Measurements from ENCODE around the gene AHRR.

The AHRR gene

DNA sequence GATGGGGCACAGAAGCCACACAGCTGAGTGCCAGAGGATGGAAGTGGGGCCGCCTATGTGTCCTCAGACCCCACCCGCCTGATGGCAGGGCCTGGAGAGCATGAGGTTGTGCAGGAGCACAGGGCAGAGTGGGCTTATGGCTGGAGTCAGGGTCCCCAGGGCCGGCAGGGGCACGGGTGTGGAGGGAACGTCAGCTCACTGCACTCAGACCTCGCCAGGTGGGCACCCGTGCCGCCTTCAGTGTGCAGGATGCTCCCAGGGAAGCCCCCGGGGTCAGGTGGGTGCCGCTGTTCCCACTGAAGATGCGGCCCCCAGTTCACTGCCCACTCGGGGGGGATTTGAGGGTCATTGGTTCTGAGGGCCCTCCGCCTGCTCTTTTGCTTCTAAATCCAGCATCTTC is 156.4 kb downstream of the AHRR start:
- no peak for DNase-seq (ENCODE audit: insufficient read length, low spot score)
- FAIRE-seq, result no peak
- TF ChIP-seq, protein P1, sequence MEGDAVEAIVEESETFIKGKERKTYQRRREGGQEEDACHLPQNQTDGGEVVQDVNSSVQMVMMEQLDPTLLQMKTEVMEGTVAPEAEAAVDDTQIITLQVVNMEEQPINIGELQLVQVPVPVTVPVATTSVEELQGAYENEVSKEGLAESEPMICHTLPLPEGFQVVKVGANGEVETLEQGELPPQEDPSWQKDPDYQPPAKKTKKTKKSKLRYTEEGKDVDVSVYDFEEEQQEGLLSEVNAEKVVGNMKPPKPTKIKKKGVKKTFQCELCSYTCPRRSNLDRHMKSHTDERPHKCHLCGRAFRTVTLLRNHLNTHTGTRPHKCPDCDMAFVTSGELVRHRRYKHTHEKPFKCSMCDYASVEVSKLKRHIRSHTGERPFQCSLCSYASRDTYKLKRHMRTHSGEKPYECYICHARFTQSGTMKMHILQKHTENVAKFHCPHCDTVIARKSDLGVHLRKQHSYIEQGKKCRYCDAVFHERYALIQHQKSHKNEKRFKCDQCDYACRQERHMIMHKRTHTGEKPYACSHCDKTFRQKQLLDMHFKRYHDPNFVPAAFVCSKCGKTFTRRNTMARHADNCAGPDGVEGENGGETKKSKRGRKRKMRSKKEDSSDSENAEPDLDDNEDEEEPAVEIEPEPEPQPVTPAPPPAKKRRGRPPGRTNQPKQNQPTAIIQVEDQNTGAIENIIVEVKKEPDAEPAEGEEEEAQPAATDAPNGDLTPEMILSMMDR (IDR thresholded peaks at IDR 0.05; ENCODE audit: insufficient read depth, missing control alignments), result no peak

DNA sequence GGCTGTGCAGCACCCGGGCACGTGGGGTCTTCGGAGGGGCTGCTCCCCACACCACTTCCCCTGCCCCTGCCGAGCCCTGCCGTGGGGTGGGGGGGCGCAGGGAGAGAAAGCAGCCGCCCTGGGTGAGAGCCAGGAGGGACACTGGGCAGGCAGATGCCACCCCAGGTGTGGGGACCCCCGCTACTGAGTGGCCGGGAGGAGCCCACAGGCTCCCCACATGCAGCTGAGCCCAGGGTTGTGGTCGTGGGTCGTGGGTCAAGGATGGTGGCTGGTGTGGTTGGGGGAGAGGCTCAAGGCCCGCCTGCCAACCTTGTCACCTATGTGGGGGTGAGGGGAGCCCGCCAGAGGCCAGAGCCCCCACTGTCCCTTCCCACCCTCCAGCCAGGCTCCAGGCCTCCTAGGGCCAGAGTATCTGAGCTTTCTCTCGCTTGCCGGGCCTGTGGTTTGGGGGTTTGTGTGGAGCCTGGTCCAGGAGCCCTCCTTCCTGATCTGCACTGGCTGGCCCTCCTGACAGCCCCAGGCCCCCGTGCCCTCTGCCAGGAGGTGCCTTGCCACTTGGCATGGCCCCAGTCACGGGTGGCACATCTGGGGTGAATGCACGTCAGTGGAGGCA is 157.0 kb downstream of the AHRR start:
- FAIRE-seq (no peak), DNase-seq (ENCODE audit: insufficient read length, low spot score) (no peak)
- TF ChIP-seq, protein P1 (IDR thresholded peaks at IDR 0.05; ENCODE audit: insufficient read depth, missing control alignments), result no peak

DNA sequence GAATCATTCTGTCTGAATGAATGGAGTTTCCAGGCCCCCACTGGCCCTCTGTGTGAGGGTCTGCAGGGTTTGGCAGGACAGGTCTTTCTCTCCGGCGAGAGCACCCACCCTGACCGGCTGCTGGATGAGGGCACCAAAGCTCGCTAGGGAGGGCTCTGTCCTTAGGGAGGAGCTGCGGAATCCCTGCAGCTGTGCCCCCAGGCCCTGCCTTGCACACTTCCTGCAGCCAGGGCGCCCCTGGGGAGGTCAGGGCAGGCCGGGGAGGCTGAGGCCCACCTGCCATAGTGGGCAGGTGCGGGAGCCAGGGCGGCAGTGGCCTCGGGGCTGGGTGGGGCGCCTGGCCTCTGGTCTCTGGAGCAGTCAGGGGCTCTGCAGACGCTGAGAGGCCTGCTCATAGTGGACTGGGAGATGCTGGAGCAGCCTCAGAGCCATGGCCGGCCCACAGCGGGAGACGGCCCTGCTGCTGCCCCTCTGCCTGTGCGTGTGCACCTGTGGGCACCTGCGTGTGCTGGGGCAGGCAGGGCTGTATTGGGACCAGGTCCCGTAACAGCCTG is 157.5 kb downstream of the AHRR start:
- no peak for DNase-seq (ENCODE audit: insufficient read length, low spot score)
- no peak for FAIRE-seq

DNA sequence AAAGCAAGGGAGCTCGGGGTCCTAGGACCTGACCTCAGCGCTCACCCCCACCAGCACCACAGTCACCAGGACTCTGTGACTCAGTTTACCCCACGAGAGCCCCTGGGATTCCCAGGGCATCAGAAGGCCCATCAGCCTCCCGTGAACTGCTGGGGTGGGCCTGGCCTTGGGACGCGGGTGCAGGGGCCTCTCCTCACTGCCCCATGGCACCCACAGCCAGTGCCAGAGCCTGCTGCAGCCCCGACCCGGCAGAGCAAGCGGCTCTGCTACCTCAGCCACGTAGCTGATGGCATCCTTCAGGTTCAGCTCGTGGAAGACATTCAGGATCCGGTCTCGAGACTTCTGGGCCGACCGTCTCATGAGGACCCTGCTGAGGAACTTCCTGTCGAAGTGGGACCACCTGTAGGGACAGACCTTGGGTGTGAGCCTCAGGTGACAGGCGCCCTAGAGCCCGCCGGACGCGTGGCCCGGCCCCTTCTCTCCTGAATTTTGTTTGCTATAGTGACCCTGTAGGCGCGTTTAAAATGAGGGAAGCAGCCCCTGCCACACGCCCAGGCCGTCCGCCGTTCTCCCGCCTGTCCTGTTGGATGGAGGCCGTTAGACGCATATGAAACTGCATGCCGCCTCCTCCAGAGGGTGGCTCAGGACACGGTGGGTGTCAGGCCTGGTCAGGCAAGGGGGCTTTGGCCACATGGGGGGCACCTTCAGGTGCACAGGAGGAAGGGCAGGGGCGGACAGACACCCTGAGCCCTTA is 158.2 kb downstream of the AHRR start:
- DNase-seq (ENCODE audit: insufficient read length, low spot score) (no peak), FAIRE-seq (no peak)
- TF ChIP-seq, protein P1 (IDR thresholded peaks at IDR 0.05; ENCODE audit: insufficient read depth, missing control alignments), result no peak

More for the DNA sequence above, 157.5 kb downstream of the AHRR start:
- TF ChIP-seq, protein P1 (IDR thresholded peaks at IDR 0.05; ENCODE audit: insufficient read depth, missing control alignments), result no peak

DNA sequence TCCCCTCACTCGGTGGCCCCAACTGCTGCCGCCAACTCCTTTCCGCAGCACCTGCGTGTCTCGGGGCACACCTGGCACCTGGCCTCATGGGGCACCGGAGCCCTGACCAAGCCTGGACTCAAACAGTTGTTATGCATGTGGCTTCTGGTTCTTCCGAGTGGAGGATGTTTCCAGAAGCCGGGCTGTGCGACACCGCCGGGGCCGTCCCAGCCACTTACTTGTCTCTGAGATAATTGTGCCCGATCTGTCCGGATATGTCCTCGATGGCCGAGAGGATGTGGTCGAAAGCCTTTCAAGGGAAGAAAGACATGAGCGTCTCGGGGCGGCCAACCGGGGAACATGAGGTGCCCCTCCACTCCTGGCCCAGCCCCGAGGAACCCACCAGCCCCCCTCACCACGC is 159.8 kb downstream of the AHRR start:
- TF ChIP-seq, protein P1 (IDR thresholded peaks at IDR 0.05; ENCODE audit: insufficient read depth, missing control alignments), result no peak
- DNase-seq (ENCODE audit: insufficient read length, low spot score), result no peak
- no peak for FAIRE-seq

DNA sequence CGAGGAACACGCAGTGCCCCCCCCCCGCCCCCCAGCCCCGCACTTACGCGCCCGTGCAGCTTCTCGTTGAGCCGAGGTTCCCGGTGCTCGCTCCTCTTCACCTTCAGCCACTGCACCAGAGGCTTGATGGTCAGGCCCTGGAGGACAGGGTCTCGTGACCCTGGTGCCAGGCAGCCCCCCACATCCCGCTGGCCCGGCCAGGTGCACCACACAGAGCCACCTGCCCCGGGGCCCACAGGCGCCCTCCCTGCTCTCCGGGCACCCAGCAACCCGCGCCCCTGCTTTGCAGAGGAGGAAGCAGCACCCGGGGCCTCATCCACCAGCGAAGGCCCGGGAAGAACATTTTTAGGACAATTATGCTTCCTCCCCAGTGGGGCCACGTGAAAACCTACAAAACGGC is 160.5 kb downstream of the AHRR start:
- FAIRE-seq (no peak), DNase-seq (ENCODE audit: insufficient read length, low spot score) (no peak)
- TF ChIP-seq, protein P1 (IDR thresholded peaks at IDR 0.05; ENCODE audit: insufficient read depth, missing control alignments), result no peak

DNA sequence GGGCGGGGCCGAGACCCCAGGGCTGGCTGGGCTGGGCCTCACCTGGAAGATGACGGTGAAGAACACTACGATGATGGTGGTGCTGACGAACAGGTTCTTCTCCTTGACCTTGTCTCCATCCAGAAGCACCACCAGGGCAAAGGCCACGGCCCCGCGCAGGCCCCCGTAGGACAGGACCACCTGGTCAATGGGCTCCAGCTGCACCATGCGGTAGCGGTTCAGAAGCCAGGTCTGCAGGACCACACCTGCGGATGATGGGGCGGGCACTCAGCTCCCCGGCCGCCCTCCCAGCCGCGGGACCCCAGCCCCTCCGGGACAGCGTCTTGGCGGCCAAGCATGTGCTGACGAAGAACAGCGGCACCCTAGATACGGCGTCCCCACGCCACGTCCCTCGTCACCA is 161.0 kb downstream of the AHRR start:
- TF ChIP-seq, protein P1 (IDR thresholded peaks at IDR 0.05; ENCODE audit: insufficient read depth, missing control alignments), result no peak
- no peak for FAIRE-seq

More for the DNA sequence above, 161.0 kb downstream of the AHRR start:
- DNase-seq (ENCODE audit: insufficient read length, low spot score), result no peak
